HG03342 (cell line): ENCODE data around the gene CDH13.

ENCODE experiments used
- ATAC-seq: cut with Tn5 transposase; IDR thresholded peaks from one replicate; pipeline ENCODE4 v1.9.1; 2021; ENCODE audit warnings: mild to moderate bottlenecking, moderate library complexity; ENCODE audit not compliant: unreplicated experiment

Gene CDH13

DNA sequence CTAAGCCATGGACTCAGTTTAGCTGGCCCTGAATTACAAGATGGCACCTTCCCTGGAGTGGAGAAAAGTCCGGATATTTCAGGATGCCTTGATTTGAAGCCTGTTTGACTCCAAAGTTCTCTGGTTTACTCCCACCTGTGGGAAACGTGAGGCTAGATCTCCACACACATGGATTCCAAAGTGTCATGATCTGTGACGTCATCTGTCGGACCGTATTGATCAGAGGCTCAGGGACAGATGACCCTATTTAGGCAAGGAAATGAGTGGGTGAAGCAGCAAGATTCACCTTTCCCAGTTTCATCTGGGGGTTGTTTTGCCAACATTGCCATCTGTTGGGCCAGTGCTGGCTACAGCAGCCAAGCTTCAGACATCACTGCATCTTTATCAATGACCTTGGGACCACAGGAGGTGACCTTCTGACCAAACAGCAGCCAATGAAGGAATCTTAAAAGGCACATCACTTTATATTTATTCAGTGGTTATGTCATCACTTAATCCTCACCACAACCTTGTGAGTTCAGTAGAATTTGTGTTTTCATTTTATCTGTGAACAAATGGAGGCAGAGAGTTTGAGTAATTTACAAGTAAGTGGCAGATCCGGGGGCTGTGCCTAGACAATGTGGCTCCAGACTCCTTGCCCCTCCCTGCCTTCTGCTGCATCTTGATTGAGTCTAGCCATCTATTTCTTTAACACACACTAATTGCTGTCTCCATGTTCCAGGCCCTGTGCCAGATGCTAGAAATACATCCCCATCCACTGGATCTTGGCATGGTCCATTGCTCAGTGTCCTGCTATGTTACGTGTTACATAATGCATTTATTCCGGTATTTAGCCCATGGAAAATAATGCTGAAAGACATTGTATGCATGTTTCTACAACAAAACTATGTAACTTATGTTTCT is 1.5 kb upstream of the CDH13 start:
- ATAC-seq, result no peak

DNA sequence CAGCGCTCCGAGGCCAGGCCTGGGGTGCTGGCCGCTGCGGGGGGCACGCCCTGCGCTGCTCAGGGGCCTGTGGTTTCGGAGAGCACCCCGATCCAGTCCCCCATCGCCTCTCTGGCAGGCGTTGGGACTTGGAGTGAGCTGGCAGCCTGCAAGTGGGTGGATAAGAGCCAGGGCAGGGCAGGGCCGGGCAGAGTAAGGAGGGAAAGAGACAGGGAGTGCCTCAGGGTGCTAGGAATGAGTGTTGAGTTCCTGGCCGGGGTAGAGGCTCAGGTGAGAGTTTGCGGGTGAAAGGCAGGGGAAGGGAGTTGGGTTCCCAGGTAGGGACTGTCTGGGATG is 1.3 kb downstream of the CDH13 start:
- ATAC-seq, result no peak

DNA sequence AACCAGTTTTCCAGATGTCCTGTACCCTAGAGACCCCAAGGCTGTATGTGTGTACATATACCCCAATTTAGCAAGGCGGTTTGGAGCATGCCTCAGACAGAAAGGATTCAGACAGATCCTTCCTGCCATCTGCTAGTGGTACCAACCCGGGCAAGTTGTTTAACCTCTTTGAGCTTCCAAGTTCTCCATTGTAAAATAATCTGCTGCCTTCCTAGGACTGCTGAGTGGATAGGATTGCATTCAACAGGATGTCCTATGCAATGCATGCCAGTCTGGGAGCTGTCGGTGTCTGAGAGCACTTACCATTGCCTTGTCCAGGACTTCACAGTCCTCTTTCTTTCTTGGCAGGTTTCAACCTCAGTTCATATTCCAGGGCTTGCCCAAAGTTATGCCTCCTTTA is 1.9 kb downstream of the CDH13 start:
- no peak for ATAC-seq

DNA sequence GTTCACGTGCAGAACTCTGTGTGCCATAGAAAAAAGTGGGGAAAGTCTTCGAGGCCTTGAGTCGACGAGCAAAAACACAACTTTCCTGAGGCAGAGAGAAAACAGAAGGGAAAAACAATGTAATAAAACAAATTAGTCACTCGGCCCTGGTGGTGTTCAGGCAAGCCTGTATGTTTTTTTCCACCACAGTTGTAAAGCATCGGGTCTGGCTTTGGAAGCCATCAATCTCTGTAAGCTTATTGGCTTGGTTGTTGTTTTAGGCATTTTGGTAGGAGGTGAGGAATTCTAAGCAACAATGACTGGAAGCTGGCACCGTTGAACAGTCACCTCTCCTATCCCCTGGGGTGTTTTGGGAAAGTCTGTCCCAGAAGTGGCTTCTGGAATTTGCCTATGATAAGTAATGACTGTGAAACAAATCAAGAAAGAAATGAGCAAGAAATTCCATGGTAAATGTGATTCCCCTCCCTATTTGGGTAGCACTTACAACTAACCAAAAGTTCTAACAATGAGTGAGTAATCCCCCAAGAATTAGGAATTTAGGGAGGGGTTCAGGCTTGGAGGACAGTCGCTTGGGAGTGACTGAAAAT is 2.8 kb downstream of the CDH13 start:
- no peak for ATAC-seq

DNA sequence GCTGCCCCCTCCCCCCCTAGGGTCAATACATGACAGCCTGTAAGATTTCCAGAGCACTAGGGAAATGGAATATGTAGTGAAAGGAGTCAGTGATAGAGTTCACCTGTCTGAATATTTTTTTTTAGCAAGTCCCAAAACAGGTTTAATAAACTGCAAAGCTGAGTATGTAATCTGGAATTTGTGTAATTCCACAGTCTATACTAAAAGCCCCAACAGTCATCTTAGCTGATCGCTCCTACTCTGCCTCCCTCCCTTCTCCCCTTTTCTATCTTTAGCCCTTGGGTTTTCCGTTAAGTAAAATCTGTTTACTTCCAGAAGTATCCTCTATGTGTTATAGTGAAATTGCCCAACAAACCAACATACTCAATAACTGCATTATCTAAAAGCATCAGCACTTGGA is 3.5 kb downstream of the CDH13 start:
- ATAC-seq, result no peak

DNA sequence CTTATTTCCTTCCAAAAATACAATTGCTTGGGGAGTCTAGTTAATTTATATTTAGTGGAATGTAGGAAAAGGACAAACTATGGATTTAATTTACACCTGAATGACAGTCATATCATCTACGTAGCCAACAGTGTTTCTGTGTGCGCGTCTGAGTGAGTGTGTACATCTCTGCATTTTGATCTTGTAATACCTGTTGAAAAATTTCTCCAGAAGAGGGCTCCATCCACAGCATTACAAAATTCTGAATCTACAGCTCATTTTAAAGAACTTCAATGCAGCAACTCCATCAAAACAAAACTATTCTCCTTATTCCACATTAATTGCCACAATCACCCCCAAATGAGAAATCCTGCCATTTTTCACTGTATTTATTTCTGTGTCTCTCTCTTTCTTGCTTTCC is 3.9 kb downstream of the CDH13 start:
- no peak for ATAC-seq

DNA sequence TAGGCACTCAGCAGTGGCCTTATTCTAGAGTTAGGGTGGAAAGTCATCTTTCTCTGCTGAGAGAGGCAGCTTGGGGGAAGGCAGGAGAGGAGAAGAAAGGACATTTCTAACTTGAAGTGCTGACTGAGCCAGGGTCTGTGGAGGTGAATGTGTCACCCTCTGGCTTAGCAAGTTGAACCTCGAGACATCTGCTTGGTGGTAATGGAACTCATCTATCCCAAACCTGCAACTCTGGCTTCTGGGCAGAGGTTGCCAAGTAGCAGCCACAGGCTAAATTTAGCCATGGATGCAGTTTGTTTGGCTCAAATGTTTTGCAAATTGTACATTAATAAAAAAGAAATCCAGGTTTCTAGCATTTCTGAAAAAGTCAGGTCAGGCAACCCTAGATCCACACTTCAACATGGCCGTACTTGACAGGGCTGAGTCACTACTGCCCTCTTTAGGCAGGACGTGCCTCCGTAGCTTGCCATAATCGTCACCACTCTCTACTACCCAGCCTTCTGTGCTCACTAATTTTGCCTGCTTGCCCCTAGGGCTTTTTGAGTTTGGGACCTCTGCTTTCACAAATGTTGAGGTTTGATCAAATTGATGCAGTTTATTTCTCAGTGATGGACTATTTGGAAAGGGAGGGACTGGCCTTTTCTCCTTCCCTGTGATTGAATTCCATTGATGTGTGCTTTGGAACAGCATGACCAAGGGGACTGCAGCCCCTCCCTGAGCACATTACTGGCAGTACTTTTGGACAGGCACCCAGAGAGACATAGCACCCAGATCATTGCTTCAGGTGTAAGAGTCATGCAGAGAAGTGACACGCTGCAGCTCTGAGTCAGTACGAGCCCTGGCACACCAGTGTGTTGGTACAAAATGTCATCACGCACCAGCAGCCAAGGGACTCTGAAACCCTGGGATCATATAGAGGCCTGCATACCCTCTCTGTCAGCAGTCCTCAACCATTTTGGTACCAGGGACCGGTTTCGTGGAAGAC is 5.2 kb downstream of the CDH13 start:
- no peak for ATAC-seq

DNA sequence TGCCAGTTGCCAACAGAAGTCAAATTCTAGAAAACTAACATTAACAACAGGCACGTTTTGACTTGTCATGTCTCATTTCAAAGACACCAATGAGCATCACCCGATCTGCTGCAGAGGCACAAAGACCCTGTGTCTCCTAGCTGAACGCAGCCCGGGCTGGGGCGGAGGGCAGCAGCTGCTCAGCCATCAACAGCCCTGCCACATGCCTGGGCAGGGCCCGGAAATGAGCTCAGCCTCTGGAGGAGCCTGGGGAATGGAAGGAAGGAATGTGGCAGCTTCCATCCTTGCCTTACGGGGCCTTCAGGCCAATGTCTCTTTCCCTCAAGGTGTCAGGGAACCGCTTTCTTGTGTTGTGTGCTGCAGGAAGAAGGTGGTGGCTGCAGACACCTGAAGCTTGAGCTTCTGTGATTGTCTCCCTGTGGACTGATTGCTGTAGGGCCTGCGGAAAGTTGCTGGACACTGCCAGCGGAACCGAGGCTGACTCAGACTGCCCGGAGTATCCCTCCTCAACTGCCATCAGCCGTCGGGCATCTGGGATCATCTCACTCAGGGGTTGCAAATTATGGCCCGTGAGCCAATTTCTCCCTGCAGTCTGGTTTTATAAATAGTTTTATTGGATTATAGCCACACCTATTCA is 7.3 kb downstream of the CDH13 start:
- ATAC-seq, result no peak

DNA sequence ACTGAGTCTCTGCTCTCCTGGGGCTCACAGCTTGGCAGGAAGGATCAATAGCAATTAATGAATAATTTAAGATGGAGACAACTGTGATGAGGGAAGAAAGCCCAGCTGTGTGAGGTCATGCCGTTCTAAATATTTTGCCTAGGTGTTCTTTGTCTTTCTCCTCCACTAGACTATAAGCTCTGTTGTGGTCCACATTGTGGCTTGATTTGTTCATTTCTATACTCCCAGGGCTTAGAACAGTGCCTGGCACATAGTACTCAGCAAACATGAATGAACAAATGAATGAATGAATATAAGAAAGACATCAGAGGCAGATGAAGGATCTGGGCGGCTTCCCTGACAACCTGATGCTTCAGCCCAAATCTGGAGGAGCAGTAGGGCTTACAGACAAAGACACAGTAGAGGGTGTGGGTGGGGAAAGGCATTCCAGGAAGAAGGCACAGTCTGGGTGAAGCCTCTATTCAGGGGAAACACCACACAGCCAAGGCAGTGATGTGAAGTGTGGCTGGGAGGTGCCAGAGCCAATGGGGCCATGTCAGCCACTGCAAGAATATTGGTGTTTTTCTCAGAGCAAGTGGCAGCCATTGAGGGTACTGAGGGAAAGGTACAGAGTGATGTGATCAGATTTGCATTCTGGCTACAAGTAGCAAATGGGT is 8.3 kb downstream of the CDH13 start:
- no peak for ATAC-seq

DNA sequence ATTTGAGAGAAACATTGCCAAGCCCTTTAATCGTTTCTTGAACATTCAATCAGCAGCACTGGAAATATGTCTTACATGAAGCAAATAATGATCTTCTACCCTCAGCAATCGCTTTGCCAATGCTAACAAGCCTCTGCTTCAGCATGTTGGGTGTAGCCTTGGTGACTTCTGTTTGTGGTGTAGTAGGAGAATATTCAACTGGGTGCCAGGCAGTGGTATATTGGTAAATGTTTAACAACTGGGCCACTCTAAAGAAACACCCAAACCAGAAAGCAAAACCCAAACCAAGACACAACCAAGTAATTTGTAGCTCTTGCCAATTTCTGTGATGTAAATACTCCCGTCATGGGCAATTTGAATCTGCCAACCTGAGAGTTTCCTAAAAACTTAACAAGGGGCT is 9.7 kb downstream of the CDH13 start:
- no peak for ATAC-seq

DNA sequence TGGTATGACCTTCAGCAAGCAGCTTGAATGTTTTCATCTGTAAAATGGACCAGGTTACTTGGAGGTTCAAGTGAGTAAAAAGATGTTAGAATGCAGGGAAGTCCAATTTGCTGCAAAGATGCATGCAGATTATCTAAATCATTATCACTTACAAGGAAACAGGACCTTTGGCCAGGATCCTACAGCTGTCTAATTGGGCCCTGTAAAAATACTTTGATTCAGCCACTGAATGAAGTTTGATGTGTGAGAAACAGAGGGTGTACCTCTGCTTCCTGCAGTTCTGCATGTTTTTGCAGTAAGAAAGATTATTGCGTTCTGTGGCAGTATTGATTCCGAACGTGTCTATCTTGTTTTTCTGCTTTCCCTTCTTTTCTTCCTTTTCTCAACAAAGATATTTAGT is 10.2 kb downstream of the CDH13 start:
- ATAC-seq, result no peak

DNA sequence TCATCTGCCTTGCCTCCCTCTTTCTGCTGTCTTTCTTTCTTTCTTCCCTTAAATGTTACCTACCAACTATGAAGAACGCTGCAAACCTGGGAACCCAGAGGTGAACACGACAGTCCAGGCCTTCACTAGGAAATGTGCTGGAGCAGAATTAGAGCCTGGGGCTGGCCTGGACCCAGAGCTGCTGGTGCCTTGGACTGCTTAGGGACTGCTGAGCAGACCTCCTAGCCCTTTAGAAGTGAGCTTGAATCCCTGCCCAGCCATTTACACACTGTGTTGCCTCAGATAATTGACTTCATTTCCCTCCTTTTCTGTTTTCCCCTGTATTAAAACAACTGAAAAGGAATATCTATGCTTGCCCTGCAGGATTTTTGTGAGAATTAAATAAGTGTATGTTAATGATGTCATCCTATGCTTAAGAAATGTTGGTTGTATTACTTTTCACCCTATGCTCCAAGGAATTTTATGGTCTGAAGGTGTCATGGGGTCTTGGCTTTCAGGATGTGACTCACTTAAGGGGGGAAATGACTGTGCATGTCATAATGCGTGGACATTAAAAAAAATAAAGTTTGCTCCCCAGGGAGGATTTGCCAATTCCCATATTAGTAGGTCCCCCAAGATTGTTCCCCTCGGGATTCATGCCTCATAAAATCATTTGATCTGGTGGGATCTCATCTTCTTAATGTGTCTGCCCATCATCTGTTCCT is 11.5 kb downstream of the CDH13 start:
- no peak for ATAC-seq

DNA sequence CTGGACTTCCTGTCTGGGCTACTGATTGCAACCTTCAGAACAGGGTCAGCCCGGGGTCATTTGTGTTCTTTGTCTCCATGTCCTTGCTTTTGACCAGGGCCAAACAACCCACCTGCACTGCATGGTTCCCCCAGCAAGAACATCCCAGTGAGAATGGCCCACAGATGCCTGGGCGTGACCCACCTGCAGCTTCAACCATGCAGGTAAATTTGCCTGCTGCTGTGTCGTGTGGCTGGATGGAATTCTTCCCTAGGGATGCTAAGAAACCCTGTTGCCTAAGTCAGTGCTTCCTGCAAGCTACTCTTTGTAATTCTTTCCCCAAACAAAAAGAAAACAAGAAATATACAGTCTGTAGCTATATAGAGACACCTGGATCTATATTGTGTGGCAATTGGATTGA is 12.5 kb downstream of the CDH13 start:
- no peak for ATAC-seq

DNA sequence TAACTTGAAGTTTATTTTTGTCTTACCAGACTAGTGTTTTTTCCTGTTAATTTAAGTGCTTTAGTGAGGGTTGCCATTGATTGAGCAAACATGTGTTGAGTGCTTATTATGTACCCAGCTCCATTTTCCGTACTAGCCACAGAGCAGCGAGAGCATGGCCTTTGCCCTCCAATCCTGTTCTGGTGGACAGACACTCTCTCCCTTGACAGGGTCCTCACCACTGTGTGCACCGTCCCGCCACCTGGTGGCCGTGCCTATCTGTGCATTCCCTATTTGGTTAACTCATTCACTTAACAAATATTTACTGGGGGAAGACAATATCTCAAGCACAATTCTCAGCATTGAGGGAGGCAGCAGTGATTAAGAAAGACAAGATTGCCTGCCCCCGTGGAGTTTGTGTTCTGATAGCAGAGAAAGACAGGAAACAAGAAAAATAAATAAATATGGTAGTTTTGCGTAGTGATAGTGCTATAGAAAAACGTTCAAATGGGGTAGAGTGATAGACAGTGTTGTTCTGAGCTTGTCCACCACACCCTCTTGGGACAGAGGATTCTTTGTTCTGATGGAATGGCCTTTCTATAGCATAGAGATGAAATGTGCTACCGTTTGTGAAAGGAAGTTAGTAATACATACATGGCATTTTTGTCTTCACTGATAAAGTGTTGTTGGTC is 13.0 kb downstream of the CDH13 start:
- peak; percentile 59 for ATAC-seq

DNA sequence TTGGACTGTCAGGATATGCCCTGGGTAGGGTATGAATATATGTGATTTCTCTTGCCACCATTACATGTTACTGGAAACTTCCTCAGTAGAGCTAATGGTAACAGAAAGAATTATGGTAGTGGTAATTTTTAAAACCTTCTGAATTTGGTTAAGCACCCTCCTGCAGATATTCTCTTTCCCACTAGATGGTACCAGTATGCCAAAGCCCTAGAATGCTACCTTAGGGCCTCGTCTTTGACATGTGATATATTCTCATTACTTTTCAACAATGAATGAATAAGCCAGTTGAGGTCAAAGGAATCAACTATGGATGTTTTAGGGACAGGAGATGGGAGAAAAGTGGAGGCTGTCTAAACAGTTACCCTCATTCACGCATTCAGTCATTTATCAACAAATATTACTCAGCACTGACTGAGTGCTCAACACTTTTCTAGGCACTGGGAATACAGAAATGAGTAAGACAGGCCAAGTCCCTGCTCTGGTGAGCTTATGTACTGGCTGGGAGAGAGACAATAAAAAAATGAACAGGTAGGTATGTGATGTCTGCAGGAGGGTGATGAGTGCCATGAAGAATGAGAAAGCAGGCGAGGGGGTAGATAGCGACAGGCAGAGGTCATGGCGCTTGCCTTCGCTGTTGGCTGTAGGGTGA is 14.7 kb downstream of the CDH13 start:
- ATAC-seq, result no peak

DNA sequence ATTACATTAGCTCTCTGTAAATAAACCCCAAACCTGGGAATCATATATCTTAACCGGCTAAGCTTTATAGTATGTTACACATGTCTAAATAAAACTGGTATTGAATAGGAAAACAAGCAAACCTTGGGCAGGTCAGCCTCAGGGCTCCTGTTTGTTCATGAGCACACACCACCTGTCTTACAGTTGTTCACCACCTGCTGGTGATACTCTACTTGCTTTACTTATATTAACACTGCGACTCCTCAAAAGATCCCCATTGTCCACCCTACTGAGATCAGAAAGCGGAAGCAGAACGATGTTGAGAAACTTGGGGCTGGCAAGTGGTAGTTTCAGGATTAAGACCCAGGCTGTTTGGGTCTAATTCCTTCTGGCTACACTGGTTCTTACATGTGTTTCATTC is 16.4 kb downstream of the CDH13 start:
- no peak for ATAC-seq

DNA sequence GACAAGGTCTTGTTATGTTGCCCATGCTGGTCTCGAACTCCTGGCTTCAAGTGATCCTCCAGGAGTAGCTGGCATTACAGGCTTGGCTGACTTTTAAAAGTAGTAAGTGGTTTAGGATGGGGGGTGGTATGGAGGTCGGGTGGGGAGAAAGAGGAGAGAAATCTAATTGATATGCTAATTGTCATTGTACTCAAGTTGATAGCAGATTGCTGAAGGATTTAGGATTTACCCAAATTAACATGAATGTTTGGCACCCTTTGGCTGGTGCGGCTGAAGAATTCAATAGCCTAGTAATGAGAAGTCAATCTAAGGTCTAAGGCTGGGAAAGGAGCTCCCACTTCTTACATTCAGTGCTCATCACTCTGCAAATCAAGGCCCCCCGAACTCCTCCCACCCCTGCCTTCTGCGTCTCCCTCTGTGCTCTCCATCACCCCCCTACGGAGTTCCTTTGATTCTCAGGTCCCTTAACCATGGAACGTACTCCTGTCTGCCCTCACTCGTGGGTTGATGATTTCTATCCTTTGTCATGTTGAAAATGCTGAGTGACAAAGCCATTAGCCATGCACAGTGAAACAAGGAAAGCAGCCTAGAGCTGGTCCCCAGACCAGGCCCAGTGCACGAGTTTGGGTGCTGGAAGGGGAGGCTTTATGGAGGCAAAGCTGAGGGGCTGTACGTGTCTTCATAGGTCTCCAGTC is 17.3 kb downstream of the CDH13 start:
- no peak for ATAC-seq

DNA sequence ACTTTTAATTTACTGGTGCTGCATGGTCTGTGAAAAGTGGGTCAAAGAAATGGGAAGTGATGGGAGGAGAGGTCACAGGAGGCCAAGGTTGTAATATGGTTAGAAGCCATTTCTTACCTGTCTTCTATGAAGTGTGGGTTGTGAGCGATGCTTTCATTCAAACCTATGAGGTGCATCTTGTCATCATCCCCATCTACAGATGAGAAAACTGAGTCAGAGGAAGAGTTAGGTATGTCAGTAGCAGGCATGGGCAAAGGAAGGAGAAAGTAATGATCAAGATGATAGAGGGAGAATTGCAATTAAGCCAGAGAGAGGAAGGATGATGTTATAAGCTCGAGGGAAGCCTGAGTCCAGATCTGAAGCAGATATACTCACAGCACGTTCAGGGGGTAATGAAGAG is 19.7 kb downstream of the CDH13 start:
- no peak for ATAC-seq
